ENCODE data around the gene ANKRD50. TPM values are rescaled to one million over a fixed set of nuclear protein-coding genes. Genes with fewer than 3 reads are reported as not detected.
A peak's percentile ranks its signal among the peaks of the same experiment; 100 is the strongest.

The ANKRD50 gene
- total and polyA plus RNA-seq, 2 of the 4 experiments (the other 2 are of a cell fraction), result 8.1 to 35.3 TPM

- ATAC-seq (ENCODE audit: low read depth), result no peak
- intact Hi-C loops (cut with micrococcal nuclease), result no loop called here
- Histone ChIP-seq H3K56ac (ENCODE audit: extremely low read depth, insufficient read depth, low read length) (no peak overlapping the region), H2BK15ac (ENCODE audit: low read depth, low read length) (no peak overlapping the region), H3K27me3 (ENCODE audit: control insufficient read depth, insufficient read depth, low read length) (no peaks in the 10 kb centered on the region), H3K4me3 (ENCODE audit: insufficient read depth, low read depth, low read length) (no peak overlapping the region), H3K9ac (ENCODE audit: low read depth, low read length) (no peak overlapping the region), H3K23ac (ENCODE audit: low read depth, low read length) (no peak overlapping the region), H4K8ac (ENCODE audit: low read depth in 2 of 2, low read length in 2 of 2) (peak overlapping the region in 1 of 2 experiments; percentile 7; a peak in 1 of 4 replicates), H3K27ac (ENCODE audit: insufficient read depth, low read length) (no peak overlapping the region), H2BK20ac (ENCODE audit: low read depth, low read length) (no peak overlapping the region), H3K4me2 (ENCODE audit: low read depth, low read length) (no peak overlapping the region), H3K18ac (ENCODE audit: low read depth, low read length) (peak overlapping the region; percentile 50; the same call in 1 of the 2 replicates), H3K4ac (ENCODE audit: low read depth, low read length) (no peak overlapping the region), H2BK5ac (ENCODE audit: low read depth, low read length, poor library complexity, severe bottlenecking) (peak overlapping the region; percentile 33), H4K5ac (ENCODE audit: low read depth, low read length) (peak overlapping the region; percentile 2; the same call in 1 of the 2 replicates), H3K9me3 (ENCODE audit: control insufficient read depth, insufficient read depth, low read length) (no peaks in the 10 kb centered on the region), H4K91ac (ENCODE audit: insufficient read depth, low read depth, low read length) (no peak overlapping the region), H3K4me1 (ENCODE audit: control insufficient read depth, insufficient read depth, low read length) (peaks cover 3% of the 10 kb centered on the region), H2AK5ac (ENCODE audit: low read depth, low read length) (no peak overlapping the region), H3K9me1 (ENCODE audit: insufficient read depth, low read length) (no peaks in the 10 kb centered on the region), H3K14ac (replicated peaks; ENCODE audit: low read depth, low read length) (no peak overlapping the region), H3K79me1 (ENCODE audit: low read depth in 1 of 2, low read length in 2 of 2) (no peaks in the 10 kb centered on the region), H4K20me1 (ENCODE audit: insufficient read depth, low read length) (no peaks in the 10 kb centered on the region), H2AFZ (replicated peaks; ENCODE audit: low read length, poor library complexity) (peak overlapping the region; percentile 54), H2BK120ac (ENCODE audit: low read depth, low read length) (0 out of 2 replicates have a peak overlapping the region, but pooled peaks have one; percentile 14), H3K36me3 (ENCODE audit: control insufficient read depth, insufficient read depth, low read length) (no peaks in the 10 kb centered on the region), H2AK9ac (replicated peaks; ENCODE audit: low read depth, low read length, poor library complexity) (no peak overlapping the region)
- TF ChIP-seq CEBPB (IDR thresholded peaks at IDR 0.05; ENCODE audit: low read depth, low read length) (no peak), BHLHE40 (IDR thresholded peaks at IDR 0.05; ENCODE audit: low read depth, low read length) (no peak)
- CTCF ChIA-PET, result no interaction called here
- in situ Hi-C loops (cut with MboI; ENCODE audit: low sequenced_read_pairs), result no loop called here
- POLR2A ChIA-PET (ENCODE audit: unreplicated experiment), result no interaction called here
- dilution Hi-C loops (cut with HindIII; ENCODE audit: low sequenced_read_pairs, unreplicated experiment), result no loop called here
- DNase-seq, result peak; percentile 47
- BruUV-seq (replicated peaks), result no TSS peak
Measured at GRCh38 chr4:124722071-124722470, 9.5 kb upstream of the ANKRD50 start.

All from IMR-90 (cell line).